LNCAP (cell line): Measurements from ENCODE around the gene ARHGEF28.

ENCODE experiments used
- CTCF ChIP-seq: fragments of 450-650 bp; IDR thresholded peaks from 2 replicates; pipeline ENCODE4 v1.5.1; 2017; ENCODE audit warnings: mild to moderate bottlenecking

Gene ARHGEF28

GRCh38 chr5:73952872-73953271, 326.9 kb downstream of the ARHGEF28 start:
- TF ChIP-seq CTCF = no peak

DNA sequence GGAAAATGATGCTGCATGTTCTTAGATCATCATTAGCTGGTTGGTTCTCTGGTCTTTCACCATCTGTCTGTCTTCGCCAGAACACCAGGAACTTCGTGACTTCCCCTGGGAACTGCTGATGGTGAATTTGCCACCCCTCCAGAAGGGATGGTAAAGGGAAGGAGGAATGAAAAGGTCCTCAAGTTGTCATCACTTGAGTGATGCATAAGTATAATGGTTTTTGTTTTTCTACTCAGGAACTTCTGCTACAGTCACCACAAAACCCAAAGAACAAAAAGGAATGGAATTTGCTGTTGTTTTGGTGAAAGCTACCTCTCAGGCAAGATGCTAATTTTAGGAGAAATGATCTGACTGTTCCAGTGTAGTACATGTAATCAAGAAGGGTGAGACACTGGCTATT, 328.4 kb downstream of the ARHGEF28 start:
- no peak for TF ChIP-seq CTCF

DNA sequence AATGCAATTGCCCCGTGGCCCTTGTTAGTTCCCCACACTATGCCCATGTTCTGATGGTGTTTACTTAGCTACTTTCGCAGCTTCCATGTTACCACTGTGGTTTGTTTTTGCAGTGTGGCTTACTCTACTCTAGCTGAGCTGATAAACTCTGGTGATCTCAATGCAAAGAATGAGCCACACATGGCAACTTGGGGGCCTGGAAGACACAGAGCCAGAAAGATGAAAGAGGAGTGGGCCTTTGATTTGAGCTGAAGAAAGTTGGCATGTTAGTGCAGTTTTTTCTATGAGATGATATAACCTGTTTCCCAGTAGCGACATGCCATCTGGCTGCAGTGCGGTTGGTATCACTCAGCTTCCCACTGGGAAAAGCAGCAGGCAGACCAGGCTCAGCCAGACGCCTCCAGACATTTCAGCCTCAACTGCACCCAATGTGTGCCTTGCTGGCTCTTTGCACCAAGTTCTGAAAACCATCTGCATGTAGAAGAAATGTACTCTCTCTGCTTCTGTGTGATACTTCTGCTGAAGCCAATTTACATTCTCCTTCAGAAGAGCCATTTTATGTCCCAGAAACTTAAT, 329.4 kb downstream of the ARHGEF28 start:
- TF ChIP-seq CTCF = no peak

DNA sequence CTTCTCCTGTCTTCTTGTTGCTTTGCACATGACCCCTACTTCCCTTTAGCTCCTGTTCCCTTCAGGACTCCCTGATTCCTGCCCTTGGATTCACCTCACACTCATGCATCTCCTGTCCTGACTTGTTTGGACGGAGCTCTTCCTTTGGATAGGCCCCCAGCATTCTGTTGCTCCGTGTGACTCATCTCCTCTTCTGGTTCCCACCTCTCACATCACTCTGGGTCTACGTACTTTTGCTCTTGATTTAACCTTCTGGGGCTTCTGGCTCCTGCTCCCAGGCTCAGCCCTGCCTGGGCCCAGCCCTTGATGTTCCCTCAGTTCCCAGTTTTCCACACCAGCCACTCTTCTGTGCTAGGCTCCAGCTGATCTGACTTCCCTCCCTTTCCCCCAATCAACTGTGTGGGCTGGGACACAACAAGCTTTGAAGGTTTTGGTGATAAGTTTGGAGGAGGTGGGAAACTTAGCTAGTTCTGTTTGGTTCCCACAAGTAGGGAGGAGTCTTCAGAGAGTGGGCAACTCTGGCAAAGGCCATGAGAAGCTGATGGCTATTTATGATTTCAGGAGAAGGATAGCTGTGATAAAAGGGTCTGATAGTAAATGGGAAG, 331.5 kb downstream of the ARHGEF28 start:
- no peak for TF ChIP-seq CTCF

DNA sequence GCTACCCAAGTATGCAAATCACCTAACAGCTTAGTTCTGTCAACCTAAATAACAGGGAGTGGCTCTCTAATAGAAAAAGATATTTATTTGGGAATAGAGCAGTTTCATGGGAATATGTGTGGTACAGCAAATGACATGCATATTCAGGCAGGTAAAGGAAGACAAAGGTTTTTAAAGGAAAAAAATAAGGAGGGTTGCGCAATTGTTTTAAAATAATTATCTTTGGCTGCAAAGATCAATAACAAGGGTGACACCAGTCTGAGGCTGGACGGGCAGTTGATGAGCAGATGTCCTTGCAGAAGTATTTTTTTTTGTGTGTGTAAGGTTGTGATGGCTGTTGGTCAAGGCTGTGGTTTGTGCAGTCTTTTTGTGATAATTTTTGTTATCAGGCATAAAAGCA, 332.0 kb downstream of the ARHGEF28 start:
- no peak for TF ChIP-seq CTCF

- TF ChIP-seq CTCF = no peak
These were observed 334.0 kb downstream of the ARHGEF28 start for GRCh38 chr5:73960023-73960422.

- no peak for TF ChIP-seq CTCF
These were observed 334.4 kb downstream of the ARHGEF28 start for GRCh38 chr5:73960426-73960825.
